Stimulated activated CD4-positive, alpha-beta T cell treated with anti-CD3 and anti-CD28 coated beads, Interleukin-4, amount 100 ng/mL, for 4 hours (primary cell): ENCODE data around the gene DDI1.

Experiments used
- DNase-seq, 2 experiments: peaks; one replicate each; pipeline ENCODE4 v3.0.0-alpha.2; 2020

DDI1 gene

GRCh38 chr11:104036588-104036987 lies at the start of gene DDI1:
TSS of gene DDI1 (plus strand) at chr11:104036640. CDS start at chr11:104036823, 183 bp downstream.
- no peak for DNase-seq

GRCh38 chr11:103987629-103988594 lies 48.5 kb upstream of the DDI1 start:
- no peak for DNase-seq

GRCh38 chr11:103988595-103988969 lies 47.9 kb upstream of the DDI1 start:
- no peak for DNase-seq

GRCh38 chr11:103993507-103993906 lies 42.9 kb upstream of the DDI1 start:
- no peak for DNase-seq

- no peak for DNase-seq
Measured at GRCh38 chr11:103994094-103994493, 42.3 kb upstream of the DDI1 start.

GRCh38 chr11:103994518-103994917 lies 41.9 kb upstream of the DDI1 start:
- no peak for DNase-seq

- DNase-seq: no peak
Measured at GRCh38 chr11:103995896-103996295, 40.5 kb upstream of the DDI1 start.

GRCh38 chr11:103997082-103997481 lies 39.4 kb upstream of the DDI1 start:
- no peak for DNase-seq

- DNase-seq: no peak
Measured at GRCh38 chr11:103998826-103999508, 37.5 kb upstream of the DDI1 start.

- no peak for DNase-seq
Measured at GRCh38 chr11:104000798-104001197, 35.6 kb upstream of the DDI1 start.

GRCh38 chr11:104001561-104002056 lies 34.8 kb upstream of the DDI1 start:
- no peak for DNase-seq

- no peak for DNase-seq
Measured at GRCh38 chr11:104003491-104003890, 32.9 kb upstream of the DDI1 start.

GRCh38 chr11:104005234-104005855 lies 31.1 kb upstream of the DDI1 start:
- DNase-seq: no peak

- no peak for DNase-seq
Measured at GRCh38 chr11:104009744-104010143, 26.7 kb upstream of the DDI1 start.

- DNase-seq: no peak
Measured at GRCh38 chr11:104011044-104011443, 25.4 kb upstream of the DDI1 start.

GRCh38 chr11:104015649-104016415 lies 20.6 kb upstream of the DDI1 start:
- DNase-seq: no peak

GRCh38 chr11:104024572-104024971 lies 11.9 kb upstream of the DDI1 start:
- no peak for DNase-seq

- no peak for DNase-seq
Measured at GRCh38 chr11:104028476-104029263, 7.8 kb upstream of the DDI1 start.

GRCh38 chr11:104033134-104033533 lies 3.3 kb upstream of the DDI1 start:
- DNase-seq: no peak

GRCh38 chr11:104033561-104033960 lies 2.9 kb upstream of the DDI1 start:
- DNase-seq: no peak

GRCh38 chr11:104036995-104037394 lies 555 bp downstream of the DDI1 start:
- DNase-seq: no peak

GRCh38 chr11:104041792-104042191 lies 5.4 kb downstream of the DDI1 start:
- no peak for DNase-seq
